ENCODE results near the gene ATG2A.

Gene ATG2A

GRCh38 chr11:64868904-64869570 is 48.0 kb downstream of the ATG2A start:
- DNase-seq: peak; percentile 95 to 98 (median 96)

GRCh38 chr11:64867748-64868462 is 49.1 kb downstream of the ATG2A start:
- no peak for DNase-seq

GRCh38 chr11:64866173-64866491 is 50.9 kb downstream of the ATG2A start:
- peak in 1 of 3 donors; percentile 18 for DNase-seq

GRCh38 chr11:64865286-64866172 is 51.5 kb downstream of the ATG2A start:
- DNase-seq: peak; percentile 82 to 96 (median 92)

DNA sequence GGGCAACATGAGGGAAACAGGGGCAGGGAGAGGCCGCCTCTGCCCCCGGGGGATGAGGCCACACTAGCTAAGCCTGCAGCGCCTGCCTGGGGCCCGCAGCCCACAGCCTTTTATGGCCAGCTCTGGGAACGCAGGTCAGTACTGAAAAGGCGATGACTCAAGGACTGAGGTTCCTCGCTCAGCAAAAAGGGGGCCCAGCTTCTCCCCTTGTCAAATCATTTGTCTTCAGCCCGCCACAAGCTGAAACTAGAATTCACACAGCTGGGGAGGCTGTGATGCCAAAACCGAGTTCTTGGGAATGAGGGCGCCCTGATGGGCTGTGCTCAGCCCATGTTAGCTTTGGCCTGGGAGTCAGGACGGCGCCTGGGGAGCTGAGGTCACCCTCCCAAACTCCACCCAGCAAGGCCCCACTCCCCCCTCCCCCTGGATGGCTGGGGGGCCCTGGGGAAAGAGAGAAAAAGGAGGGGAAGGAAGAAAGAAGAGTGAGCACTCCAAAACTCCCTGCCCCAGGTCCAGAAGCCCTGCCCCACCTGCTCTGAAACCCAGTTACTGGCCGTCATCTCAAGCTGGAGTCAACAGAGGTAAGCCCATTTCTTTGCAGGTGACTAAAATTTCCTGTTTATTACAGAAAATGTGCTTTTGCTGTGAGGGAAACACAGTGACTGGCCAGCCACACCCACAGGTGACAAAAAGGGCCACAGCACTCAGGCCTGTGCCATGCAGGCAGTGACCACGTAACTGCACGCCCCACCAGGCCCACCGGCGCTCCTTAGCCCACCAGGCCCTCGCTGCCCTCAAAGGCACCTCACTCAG is 52.3 kb downstream of the ATG2A start:
- DNase-seq: peak; percentile 66 to 68 (median 68)

DNA sequence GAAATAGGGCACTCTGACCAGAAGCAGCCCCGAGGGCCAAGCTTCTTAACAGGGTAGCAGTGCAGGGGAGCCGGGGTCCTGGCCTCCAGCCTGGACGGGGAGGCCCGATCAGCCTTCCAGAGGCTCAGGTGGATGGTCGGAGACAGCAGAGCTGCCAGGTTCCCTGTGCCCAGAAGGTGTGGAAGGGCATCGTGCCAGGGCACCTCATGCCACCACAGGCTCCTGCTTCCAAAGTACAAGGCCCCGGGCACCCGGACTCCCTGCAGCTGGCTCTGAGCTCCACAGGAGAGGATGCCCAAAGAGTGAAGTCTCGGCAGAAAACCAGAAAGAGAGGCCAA is 52.9 kb downstream of the ATG2A start:
- DNase-seq: no peak

DNA sequence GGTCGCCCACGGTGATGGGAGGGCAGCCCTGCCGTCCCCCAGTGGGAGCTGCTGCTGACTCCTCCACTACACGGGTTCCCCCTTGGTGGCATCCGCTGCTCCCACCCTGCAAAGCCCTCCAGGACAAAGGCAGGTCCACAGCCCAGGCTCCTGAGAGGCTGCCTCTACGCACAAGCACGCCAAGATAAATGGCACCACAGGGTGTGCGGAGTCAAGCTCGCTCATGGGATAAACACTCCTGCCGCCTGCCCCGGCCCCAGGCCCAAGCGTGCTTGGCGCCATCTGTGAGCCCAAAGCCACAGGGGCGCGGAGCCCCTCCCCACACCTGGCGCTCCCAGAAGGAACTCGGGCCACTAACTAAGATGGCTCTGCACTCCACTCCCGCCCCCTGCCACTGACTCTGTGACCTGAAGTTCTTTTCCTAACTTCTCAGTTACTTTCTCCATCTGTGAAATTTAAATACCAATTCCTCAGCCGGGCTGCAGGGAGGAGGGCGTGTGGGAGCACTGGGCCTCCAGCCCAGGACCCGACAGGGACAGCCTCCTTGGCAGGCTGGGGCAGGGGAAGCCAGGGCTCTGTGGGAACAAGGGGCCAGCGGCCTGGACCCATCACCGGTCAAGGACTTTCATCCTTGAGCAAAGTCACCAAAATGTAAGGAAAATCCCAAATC is 53.5 kb downstream of the ATG2A start:
- no peak for DNase-seq

DNA sequence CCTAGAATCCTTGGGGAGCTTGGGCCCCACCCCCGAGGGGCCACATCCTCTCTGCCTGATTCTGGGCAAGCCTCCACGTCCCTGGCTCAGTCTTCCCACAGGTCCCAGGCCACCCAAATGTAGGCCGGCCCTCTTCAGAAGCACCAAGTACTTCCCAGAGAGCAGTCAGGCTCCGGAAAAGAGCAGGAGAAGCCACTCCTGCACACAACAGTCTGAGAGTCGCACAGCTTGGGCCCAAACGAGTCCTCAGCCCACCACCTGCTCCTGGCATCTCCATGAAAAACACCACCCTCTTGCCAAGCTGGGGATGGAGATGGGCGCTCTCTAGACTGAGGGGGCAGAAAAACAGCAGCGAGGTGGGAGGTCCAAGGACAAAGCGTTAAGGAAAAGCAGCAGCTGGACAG is 54.0 kb downstream of the ATG2A start:
- no peak for DNase-seq

DNA sequence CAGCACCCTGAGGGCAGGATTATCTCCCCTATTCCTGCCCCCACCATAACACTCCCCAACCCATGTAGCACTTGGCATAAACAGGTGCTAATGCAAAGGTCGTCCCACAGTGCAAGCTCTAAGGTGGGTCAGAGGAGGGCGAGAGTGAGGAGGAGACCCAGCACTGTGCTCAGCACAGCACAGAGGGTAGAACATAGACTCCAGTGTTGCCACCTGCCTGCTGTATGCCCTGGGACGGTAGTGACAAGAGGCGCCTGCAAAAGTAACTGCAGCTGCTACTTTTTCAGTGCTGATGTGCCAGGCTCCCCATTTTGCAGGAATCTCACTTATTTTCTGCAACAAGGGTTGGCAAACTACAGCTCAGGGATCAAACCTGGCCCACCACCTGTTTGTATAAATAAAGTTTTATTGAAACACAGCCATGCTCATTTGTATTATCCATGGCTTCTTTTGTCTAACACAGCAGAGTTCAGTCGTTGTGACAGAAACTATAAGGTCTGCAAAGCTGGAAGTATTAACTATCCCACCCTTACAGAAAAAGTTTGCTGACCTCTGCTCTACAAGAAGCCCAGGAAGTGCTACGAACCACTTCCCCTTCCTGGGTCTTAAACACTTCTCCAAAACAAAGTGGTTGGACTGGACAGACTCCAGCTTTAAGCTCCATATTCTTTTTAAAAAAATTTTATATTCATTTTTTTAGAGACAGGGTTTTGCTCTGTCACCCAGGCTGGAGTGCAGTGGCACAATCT is 55.6 kb downstream of the ATG2A start:
- DNase-seq: peak; percentile 60 to 80 (median 72)

- peak in 1 of 3 donors; percentile 20 for DNase-seq
Observed at GRCh38 chr11:64859542-64860414, 57.2 kb downstream of the ATG2A start.

DNA sequence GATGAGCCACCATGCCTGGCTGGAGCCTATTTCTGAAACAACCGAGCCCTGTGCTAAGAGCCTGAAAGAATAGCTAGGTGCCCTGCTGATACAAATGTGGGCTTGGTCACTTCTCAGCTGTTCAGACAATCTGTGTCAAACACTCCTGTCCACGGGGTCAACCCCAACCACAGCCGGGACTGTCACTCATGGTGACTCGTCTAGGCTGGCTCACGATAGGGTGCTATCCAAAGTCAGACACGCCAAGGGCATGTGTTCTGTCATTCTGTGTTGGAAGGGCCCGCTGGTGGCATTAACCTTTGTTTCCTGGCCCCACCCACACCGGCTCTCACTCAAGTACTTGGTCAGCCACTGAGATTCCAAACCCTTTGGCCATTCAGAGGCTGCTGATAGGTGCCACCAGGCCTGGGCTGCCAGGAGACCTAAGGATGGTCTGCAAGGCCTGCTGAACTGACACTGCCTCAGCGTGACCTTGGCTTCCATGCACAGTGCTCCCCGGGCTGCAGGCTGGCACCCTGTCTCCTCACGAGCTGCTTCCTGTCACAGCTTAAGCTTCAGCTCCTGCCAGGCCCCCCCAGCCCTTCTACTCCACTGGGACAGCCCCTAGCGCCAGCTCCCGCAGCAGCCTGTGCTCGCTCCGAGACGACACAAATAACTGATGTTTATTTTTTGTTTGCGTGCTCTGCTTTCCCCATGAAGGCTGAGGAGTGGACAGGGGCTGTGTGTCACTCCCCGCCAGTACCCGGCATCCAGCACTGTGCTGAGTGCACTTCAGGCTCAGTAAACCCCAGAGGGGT is 58.3 kb downstream of the ATG2A start:
- DNase-seq: peak; percentile 78 to 85 (median 81)

DNA sequence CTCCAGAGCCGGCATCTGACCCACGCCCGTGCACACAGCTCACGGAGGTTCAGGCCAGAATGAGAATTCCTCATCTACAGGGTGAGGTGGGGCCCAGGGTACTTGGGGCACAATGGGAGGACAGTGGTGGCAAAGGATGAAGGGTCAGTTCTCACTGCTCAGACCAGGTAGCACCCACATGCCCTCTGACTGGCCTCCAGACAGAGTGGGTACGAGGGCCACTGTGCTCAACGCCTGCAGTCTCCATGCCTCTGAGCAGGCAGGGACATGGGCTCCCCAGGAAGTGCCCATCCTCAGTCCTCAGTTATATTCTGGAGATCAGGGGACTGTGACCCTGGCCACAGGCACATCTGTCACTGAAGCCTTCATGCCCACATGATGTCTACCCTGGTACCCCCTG is 59.5 kb downstream of the ATG2A start:
- no peak for DNase-seq

- DNase-seq: peak; percentile 95 to 98 (median 97)
Observed at GRCh38 chr11:64856382-64857227, 60.4 kb downstream of the ATG2A start.

DNA sequence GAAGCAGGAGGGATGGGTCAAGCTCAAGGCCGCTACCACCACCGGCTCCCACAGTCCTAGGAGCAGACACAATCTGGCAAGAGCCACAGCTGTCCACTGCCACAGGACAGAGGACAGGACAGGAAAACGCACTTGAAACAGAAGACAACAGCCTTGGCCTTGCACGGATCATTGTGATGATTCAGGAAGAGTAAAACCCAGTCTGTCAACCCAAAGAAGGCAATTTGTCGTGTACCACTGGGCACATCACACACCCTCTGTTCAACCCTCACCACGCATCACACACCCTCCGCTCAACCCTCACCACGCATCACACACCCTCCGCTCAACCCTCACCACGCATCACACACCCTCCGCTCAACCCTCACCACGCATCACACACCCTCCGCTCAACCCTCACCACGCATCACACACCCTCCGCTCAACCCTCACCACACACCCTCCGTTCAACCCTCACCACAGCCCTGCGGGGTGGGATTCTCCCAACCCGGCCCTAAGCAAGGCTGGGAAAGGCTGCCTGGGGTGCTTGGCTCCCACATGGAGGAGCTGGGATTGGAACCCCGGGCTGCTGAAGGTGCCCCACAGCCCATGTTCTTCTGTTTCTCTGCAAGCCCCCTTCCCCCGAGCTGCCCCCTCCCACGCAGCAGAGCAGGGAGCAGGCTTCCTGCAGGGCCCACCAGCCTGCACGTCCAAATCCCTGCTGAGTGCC is 61.3 kb downstream of the ATG2A start:
- peak in 2 of 3 donors; percentile 28 to 49 for DNase-seq

GRCh38 chr11:64854534-64855502 is 62.2 kb downstream of the ATG2A start:
- peak; percentile 91 to 92 (median 91) for DNase-seq

DNA sequence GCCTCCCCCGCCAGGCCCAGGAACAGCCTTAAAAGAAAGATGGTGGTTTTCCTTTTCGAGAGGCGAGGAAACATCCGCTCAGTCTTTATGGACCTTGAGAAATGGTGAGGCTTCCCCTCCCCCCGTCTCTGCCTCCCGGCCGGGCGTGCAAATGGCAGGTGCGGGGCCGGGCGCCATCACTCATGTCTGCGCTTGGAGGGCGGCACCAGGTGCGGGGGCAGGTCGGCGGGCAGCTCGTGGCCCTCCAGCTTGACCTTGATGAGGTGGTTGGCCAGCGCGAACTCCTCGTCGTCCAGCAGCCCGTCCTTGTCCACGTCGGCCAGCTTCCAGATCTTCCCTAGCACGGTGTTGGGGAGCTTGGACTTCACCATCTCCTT is 62.9 kb downstream of the ATG2A start:
- DNase-seq: no peak

DNA sequence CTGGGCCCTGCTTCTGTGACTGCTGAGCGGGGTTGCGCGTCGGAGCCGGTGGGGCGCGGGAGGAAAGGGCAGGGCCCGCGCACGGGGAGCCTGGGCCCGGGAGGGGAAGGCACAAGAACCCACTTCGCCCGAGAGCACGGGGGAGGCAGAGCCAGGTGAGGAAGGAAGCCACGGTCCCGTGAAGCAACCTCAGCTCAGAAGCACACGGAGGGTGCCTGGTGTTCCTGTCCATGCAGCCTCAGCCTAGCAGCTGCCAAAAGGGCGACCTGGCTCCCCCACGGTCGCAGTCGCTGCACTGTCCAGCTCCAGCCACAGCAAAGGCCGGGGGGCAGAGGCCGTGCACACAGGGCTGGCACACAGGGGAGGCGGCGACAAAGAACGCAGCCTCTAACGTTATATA is 63.3 kb downstream of the ATG2A start:
- peak in 1 of 3 donors; percentile 25 for DNase-seq
